Parathyroid adenoma (tissue), 2 donors: Measurements from ENCODE around the gene NKTR.
A peak's percentile ranks its signal among the peaks of the same experiment; 100 is the strongest.

ENCODE experiments used
- H2AFZ ChIP-seq: fragments of 300-600 bp; sonication (generic); one replicate; pipeline ENCODE4 v1.7.0; 2017; ENCODE audit warnings: antibody characterized with exemption, mild to moderate bottlenecking
- H3K27ac ChIP-seq: fragments of 300-600 bp; sonication (generic); one replicate; pipeline ENCODE4 v1.7.0; 2017
- H3K27me3 ChIP-seq: fragments of 300-600 bp; sonication (generic); one replicate; pipeline ENCODE4 v1.7.0; 2017; ENCODE audit warnings: low read length; ENCODE audit not compliant: control insufficient read depth, insufficient read depth
- H3K36me3 ChIP-seq: fragments of 300-600 bp; sonication (generic); one replicate; pipeline ENCODE4 v1.7.0; 2017; ENCODE audit warnings: low read length; ENCODE audit not compliant: control insufficient read depth, insufficient read depth
- H3K4me1 ChIP-seq: fragments of 300-600 bp; sonication (generic); one replicate; pipeline ENCODE4 v1.7.0; 2017; ENCODE audit warnings: control low read depth
- H3K4me2 ChIP-seq: fragments of 300-600 bp; sonication (generic); one replicate; pipeline ENCODE4 v1.7.0; 2017; ENCODE audit warnings: low read length
- H3K4me3 ChIP-seq: fragments of 300-600 bp; sonication (generic); one replicate; pipeline ENCODE4 v1.7.0; 2017; ENCODE audit warnings: low read depth, low read length
- H3K79me2 ChIP-seq: fragments of 300-600 bp; sonication (generic); one replicate; pipeline ENCODE4 v1.7.0; 2017; ENCODE audit warnings: control low read depth
- H3K9ac ChIP-seq: fragments of 300-600 bp; sonication (generic); one replicate; pipeline ENCODE4 v1.7.0; 2017; ENCODE audit warnings: mild to moderate bottlenecking
- H3K9me3 ChIP-seq: fragments of 300-600 bp; sonication (generic); one replicate; pipeline ENCODE4 v1.7.0; 2017; ENCODE audit warnings: low read length; ENCODE audit not compliant: control insufficient read depth
- TF ChIP-seq, protein P1 (sequence below): fragments of 300-600 bp; sonication (generic); IDR thresholded peaks from one replicate; pipeline ENCODE4 v1.7.0; 2017; ENCODE audit warnings: antibody characterized with exemption, mild to moderate bottlenecking
- donor health status: primary hyperparathyroidism.

NKTR gene

GRCh38 chr3:42651248-42652091 is 51.0 kb downstream of the NKTR start:
- Histone ChIP-seq H3K4me2 (no peak overlapping the region), H2AFZ (no peak overlapping the region), H3K9ac (no peak overlapping the region), H3K79me2 (peaks cover 9% of the 10 kb centered on the region), H3K4me1 (peaks cover 25% of the 10 kb centered on the region), H3K4me3 (no peak overlapping the region), H3K36me3 (no peaks in the 10 kb centered on the region), H3K9me3 (no peaks in the 10 kb centered on the region), H3K27me3 (no peaks in the 10 kb centered on the region), H3K27ac (no peak overlapping the region)
- TF ChIP-seq, protein P1, sequence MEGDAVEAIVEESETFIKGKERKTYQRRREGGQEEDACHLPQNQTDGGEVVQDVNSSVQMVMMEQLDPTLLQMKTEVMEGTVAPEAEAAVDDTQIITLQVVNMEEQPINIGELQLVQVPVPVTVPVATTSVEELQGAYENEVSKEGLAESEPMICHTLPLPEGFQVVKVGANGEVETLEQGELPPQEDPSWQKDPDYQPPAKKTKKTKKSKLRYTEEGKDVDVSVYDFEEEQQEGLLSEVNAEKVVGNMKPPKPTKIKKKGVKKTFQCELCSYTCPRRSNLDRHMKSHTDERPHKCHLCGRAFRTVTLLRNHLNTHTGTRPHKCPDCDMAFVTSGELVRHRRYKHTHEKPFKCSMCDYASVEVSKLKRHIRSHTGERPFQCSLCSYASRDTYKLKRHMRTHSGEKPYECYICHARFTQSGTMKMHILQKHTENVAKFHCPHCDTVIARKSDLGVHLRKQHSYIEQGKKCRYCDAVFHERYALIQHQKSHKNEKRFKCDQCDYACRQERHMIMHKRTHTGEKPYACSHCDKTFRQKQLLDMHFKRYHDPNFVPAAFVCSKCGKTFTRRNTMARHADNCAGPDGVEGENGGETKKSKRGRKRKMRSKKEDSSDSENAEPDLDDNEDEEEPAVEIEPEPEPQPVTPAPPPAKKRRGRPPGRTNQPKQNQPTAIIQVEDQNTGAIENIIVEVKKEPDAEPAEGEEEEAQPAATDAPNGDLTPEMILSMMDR = no peak

DNA sequence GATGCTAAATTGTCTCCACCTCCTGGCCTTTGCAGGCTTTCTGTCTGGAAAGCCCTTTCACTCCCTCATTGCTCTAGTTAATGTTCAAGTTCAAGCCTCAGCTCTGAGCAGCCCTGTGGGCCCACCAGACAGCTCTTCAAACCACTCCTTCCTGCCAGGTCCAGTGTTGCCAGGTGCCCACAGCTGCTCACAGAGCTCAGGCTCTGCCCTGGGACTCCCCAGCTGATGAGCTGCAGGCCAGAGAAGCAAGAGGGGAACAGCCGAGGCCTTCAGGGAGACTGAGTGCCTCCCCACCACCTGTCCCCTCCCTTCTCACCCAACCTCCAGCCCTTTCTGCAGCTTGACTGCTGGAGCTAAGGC is 51.7 kb downstream of the NKTR start:
- peaks cover 9% of the 10 kb centered on the region for H3K79me2 ChIP-seq
- no peak overlapping the region for H2AFZ ChIP-seq
- H3K27me3 ChIP-seq = no peaks in the 10 kb centered on the region
- TF ChIP-seq, protein P1 = no peak
- no peaks in the 10 kb centered on the region for H3K36me3 ChIP-seq
- no peak overlapping the region for H3K27ac ChIP-seq
- H3K4me3 ChIP-seq = no peak overlapping the region
- H3K9ac ChIP-seq = no peak overlapping the region
- H3K4me1 ChIP-seq = peaks cover 25% of the 10 kb centered on the region
- no peaks in the 10 kb centered on the region for H3K9me3 ChIP-seq
- H3K4me2 ChIP-seq = no peak overlapping the region

- Histone ChIP-seq H3K4me1 (peaks cover 25% of the 10 kb centered on the region), H3K27ac (peak overlapping the region; percentile 2), H3K27me3 (no peaks in the 10 kb centered on the region)
Observed at GRCh38 chr3:42652611-42653302, 52.3 kb downstream of the NKTR start.

GRCh38 chr3:42653303-42653559 is 52.7 kb downstream of the NKTR start:
- H3K36me3 ChIP-seq = no peaks in the 10 kb centered on the region
- H3K4me3 ChIP-seq = peak overlapping the region; percentile 65
- peak overlapping the region; percentile 14 for H3K9ac ChIP-seq

More at GRCh38 chr3:42652611-42653302, 52.3 kb downstream of the NKTR start:
- Histone ChIP-seq H3K36me3 (no peaks in the 10 kb centered on the region), H3K4me3 (peak overlapping the region; percentile 65), H2AFZ (peak overlapping the region; percentile 16), H3K9me3 (no peaks in the 10 kb centered on the region), H3K79me2 (peaks cover 9% of the 10 kb centered on the region), H3K4me2 (peak overlapping the region; percentile 91), H3K9ac (no peak overlapping the region)
- TF ChIP-seq, protein P1 = no peak

More at GRCh38 chr3:42653303-42653559, 52.7 kb downstream of the NKTR start:
- TF ChIP-seq, protein P1 = no peak
- Histone ChIP-seq H3K9me3 (no peaks in the 10 kb centered on the region), H3K79me2 (peaks cover 9% of the 10 kb centered on the region), H3K4me2 (peak overlapping the region; percentile 91), H3K27me3 (no peaks in the 10 kb centered on the region), H3K4me1 (peaks cover 25% of the 10 kb centered on the region), H3K27ac (peak overlapping the region; percentile 53), H2AFZ (peak overlapping the region; percentile 81)
